ENCODE measurements around the gene FERD3L.
"Not testable (repeated sequence)": the region's sequence is repeated elsewhere in the genome, so short reads cannot be mapped to it uniquely, and the experiment has no call there.

FERD3L gene, protein sequence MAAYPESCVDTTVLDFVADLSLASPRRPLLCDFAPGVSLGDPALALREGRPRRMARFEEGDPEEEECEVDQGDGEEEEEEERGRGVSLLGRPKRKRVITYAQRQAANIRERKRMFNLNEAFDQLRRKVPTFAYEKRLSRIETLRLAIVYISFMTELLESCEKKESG

DNA sequence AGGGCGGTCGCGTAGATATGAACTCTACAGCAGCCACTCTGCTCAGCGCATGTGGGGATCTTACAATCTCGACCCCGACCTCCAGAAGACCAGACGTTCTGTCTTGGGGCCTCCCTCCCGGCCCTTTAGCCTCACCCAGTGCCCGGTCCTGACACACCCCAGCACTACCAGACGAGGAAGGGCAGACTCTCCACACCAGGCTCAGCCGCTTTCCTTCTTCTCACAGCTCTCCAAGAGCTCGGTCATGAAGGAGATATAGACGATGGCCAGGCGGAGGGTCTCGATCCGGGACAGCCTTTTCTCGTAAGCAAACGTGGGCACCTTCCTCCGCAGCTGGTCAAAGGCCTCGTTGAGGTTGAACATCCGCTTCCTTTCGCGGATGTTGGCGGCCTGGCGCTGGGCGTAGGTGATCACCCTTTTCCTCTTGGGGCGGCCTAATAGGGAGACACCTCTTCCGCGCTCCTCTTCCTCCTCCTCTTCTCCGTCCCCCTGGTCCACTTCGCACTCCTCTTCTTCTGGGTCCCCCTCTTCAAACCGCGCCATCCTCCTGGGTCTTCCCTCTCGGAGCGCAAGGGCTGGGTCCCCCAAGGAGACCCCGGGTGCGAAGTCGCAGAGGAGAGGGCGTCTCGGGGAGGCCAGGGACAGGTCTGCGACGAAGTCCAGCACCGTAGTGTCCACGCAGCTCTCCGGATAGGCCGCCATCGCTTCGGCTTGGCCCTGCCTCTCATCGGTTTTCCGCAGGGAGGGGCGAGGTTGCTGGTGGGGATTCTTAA is at the start of gene FERD3L:
TSS of gene FERD3L (minus strand) at position 761 of the 773 bp plus-strand sequence. CDS start at position 702, 59 bp downstream.
- DNase-seq (ENCODE audit: low read depth in 2 of 2), result no peak

DNA sequence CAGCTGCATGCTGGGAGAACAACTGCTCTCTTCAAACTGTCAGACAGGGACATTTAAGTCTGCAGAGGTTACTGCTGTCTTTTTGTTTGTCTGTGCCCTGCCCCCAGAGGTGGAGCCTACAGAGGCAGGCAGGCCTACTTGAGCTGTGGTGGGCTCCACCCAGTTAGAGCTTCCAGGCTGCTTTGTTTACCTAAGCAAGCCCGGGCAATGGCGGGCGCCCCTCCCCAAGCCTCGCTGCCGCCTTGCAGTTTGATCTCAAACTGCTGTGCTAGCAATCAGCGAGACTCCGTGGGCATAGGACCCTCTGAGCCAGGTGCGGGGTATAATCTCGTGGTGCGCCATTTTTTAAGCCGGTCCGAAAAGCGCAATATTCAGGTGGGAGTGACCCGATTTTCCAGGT is 49.2 kb upstream of the FERD3L start:
- not testable (repeated sequence) for DNase-seq (ENCODE audit: low read depth in 2 of 2)

DNA sequence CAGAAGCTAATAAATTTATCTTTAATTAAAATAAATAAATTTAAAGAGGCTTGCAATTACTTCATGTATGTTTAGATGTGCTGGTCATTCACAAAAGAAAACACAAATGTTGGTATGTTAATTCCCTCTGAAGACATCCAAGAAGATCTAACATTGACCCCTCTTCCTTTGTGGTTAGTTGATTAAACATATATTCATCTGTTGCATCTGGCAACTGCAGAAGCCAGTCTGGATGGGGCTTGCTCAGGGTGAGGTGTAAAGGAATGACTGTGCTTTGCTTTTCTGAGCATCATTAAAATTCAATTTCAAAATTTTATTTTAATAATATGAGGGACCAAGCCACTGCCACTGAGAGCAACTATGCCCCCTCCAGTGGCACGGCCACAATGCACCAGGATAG is 36.4 kb upstream of the FERD3L start:
- no peak for DNase-seq (ENCODE audit: low read depth in 2 of 2)

DNA sequence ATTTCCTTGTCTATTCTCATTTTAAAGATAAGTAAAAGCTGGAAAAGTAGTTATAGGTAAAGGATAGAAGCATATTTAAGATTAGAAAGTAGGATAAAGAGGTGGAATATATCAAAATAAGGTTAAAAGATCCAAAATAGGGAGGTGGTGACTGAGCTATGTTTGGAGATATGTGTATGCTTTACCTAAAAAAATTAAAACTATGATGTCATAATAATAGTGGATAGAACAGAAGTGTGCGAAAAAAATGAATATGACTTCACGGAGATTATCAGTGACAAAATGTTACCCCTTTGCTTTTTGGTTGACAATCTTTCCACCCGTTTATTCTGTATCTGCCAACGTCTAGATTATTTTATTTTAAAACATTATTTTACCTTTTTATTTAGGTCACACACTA is 33.4 kb upstream of the FERD3L start:
- DNase-seq (ENCODE audit: low read depth in 2 of 2), result no peak

DNA sequence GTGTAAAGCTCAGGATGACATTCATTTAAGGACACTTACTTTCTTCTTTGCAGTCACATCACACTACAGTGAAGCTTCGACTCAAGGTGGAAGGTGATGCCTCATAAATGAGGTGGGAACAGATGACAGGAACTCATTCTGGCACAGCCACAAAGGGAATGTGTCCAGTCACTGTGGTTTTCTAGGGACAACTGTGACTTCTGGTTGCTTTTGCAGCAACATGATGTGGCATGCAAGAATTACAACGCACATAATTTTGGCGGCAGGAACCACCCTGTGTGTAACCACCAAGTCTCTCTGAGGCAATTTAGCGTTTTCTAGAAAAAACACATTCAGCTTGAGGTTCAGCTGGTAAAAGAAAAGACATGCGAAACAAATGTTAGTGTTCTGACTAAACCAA is 32.0 kb upstream of the FERD3L start:
- no peak for DNase-seq (ENCODE audit: low read depth in 2 of 2)

DNA sequence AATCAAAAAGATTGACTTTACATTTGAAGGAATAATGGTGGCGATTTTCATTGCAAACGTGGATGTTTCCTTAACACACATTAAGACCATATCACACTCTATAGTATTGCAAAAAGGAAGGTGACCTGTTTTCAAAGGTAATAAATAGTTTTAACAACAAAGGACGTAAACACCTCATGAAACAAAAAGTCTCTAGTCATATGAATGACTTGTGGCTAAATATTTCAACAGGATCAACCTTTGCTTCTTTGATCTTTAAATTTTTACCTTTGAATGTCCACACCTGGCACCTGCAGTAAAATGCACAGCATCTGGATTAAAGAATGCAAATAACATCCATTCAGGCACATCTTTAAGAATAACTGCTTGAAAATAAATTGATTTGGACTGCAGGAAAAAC is 30.0 kb upstream of the FERD3L start:
- no peak for DNase-seq (ENCODE audit: low read depth in 2 of 2)

DNA sequence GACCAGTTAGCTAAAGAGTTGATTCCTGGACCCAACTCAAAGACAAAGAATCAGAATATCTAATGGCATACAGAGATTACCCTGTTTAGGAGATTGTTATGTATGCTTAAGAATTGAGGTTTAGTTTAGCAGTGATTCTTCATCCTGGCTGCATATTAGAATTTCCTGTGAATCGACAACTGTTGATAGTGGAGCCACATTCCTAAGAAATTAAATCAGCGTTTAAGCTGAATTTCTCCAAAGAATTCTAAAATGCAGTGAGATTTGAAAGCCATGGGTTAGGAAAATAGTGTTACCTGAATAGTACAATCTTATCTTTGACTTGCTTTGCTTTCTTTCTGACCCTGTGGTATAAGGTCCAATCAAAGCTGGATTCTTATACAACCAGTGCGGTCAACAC is 16.4 kb upstream of the FERD3L start:
- DNase-seq (ENCODE audit: low read depth in 2 of 2), result no peak

DNA sequence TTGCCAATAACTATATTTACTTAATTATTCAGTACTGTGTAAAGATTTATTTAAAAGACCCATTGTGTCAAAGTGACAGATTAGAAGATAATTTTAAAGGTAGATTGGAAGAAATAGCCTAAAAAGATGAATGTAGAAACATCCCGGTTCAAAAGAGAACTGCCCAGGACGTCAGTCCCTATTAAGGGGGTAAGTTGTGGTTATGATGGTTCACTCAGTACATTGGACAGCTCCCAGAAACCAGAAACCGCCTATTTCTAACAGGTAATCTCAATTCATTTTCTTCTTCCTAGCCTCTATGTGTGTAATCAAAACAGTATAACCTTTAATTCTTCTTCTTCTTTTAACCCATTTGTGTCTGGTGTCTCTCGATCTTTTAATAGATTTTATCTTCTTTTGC is 1.5 kb upstream of the FERD3L start:
- DNase-seq (ENCODE audit: low read depth in 2 of 2), result no peak

DNA sequence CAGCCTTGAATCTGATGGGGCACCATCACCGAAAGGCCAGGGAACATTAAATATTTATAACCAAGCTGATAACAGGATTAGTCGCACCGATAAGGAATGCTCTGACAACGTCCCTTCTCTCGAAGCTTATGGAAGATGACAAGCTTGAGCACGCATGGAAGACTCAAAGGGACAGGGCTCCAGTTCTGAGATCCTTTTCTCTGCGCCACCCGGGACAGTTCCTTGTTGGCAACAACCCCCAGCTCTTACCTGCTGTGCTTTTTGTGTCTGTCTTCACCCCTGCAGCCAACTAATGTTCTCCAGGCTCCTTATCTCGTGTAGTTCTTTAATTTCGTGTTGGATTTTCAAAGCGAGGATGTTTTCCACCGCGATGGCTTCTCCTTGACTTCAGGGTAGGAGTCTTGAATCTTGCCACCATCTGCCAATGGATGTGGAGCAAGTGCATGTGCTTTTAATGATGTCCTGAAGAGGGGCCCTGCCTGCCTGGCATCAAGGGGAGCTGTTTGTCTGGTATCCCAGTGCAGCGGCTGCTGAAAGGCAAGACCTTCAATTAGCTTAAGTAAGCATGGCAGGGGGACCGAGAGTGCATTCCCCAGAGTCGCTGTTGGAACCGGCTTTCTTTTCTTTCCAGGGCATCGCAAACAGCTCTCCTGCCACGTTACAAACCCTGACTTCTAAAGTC is 354 bp upstream of the FERD3L start:
- no peak for DNase-seq (ENCODE audit: low read depth in 2 of 2)

DNA sequence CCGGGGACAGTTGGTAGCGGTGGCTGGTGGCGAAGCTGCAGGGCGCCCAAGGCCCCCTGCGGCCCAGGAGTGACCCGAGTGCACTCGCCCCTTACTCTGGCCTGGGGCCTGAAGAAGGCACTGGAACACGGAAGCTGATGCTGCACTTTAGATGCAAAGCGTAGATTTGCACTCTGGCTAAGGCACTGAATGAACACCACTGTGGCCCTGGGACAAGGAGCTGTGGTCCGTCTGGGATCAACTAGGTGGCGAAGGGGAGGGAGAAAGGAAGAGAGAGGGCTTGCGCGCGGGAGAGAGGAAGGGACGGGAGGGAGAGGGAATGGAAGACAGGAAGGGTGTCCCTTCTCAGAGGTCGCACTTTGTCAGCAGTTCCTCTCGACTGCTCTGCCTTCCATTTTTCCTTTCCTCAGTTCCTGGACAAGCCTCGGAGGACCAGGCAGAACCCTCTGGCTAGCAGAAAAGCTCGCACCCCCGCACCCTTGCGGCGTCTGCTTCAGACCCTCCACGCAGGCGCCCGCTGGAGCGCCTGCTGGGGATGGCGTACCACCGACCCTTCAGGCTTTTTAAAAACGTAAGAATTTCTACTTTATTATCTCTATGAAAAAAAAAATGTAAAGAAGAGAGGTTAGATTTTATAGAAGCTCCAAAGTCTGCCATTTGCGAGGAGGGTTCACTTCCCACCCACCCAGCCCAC is 1.2 kb downstream of the FERD3L start:
- DNase-seq (ENCODE audit: low read depth in 2 of 2), result no peak

DNA sequence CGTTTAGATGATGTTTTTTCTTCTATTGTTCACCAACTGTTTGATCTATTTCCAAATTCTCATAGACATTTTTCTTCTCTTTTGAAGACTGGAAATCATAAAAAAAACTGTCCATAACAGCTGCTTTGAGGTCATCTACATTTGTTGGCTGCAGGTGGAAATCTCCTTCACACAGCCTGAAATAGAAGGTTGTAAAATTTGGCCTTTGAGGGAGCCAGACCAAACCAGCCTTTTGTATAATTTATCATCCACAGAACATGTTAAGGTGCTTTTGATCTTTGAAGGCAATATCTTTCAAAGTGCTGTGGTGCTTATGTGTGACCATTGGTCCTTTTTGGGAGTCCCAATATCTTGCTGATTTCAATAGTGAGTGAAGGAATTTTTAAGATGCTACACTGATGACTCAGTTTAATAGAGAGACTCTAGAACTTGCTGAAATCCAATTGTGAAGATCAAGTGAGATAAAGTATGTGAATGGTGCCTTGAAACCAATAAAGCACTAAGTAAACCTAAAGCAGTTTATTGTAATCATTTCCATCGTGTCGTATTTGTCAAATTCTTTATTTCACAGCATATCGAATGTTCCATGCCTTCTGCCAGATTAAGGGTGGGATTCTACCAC is 5.4 kb downstream of the FERD3L start:
- DNase-seq (ENCODE audit: low read depth in 2 of 2), result no peak

DNA sequence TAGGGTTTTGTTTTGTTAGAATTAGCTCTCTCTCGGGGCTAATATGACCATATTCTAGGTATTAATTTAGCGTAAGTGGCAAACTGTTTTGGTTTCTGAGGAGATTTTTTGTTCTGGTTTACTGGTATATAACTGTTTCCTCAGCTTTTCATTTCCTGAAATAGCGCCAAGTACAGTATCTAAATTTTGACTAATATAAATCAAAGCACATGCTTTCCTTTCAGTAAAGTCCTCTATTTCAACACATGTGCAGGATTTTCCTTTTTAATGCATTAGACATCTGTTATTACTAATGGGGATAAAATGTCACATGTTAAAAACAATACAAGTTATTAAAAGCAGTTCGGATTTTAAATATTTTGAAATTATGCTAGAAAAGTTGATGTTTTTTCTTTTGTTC is 11.3 kb downstream of the FERD3L start:
- DNase-seq (ENCODE audit: low read depth in 2 of 2), result no peak

DNA sequence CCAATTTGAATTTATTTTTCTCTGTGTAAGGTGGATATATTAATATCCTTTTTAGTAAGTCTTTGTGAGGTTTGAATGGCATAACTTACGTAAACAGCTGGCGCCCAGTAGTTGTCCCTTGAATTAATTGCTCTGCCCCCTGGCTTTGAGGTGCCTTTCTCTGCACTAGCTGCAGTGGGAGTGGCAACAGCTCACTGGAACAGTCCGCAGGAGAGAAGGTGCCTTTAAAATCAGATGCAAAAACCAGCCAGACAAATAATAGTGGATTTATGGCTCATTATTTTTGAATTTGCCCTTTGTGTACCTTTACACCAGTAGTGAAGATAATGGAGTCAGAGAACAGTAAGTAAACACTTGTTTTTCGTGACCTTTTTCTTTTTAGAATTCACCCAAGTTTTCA is 11.8 kb downstream of the FERD3L start:
- no peak for DNase-seq (ENCODE audit: low read depth in 2 of 2)

DNA sequence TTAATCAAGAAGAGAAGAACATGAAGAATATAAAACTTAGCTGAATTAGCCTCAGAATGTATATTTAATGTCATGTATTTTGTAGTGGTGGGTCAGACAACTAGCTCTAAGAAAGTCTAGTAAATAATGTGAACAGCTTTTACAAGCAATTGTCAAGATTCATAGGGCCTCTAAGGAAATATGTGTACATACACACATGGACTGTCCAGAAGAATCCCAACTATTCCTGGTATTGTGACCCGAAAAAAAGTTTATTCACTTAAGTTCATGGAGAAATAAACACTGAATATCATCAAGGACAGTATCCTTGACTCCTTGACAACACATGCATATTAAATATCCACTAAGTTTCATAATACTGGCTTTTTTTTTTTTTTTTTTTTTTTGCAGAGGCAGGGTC is 16.4 kb downstream of the FERD3L start:
- no peak for DNase-seq (ENCODE audit: low read depth in 2 of 2)

DNA sequence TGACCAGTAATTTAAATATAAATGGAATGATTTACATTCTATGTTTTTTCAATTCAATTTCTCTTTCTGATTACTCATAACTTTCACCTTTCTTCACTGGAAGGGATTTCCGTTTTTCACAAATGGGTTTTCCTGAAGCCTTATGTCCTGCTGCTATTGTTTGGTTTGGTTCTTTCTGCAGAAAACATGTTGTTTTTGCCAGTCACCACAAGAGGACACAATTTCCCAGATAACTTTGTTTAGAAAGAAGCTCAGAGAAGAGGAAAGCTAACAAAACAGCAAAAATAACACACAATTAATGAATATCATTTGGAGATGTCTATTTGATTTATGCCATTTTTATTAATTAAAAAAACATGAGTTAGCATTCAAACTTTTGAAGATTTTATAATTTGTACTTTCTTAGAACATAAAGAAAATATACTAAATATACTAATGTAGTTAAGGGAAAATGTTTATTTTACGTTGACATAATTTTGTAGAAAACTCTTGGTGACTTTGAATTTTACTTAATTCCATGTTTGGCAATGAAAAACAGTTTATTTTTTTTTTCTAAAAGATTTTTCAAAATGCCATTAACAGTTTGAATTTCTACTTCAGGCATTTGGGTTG is 23.1 kb downstream of the FERD3L start:
- DNase-seq (ENCODE audit: low read depth in 2 of 2), result no peak

DNA sequence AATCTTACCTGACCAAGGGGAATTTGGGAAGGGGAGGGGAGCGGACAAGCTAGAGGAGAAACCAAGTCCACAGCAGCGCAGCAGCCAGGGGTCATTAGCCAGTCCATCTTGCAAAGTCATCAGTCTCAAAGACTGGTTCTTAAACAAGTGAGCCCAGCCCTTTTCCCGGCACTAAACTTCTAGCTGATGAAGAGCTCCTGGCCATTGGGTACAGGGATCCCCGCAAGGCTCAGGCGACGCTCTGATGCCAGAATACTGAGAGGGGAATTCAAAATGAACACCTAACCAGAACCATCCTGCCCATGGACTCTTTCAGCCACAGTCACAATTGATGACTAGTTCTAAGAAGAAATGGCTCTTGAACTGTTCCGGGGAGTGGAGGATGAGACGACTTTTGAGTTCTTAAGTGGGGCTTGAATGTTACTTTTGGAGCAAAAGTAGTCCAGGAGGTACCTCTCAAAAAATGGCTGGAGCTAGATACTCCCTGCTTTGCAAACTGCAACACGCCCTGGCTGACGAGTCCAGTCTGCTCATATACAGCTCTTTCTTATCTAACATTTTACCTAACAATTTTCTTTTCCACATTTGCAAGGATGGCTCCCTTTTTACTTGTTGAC is 25.2 kb downstream of the FERD3L start:
- no peak for DNase-seq (ENCODE audit: low read depth in 2 of 2)

DNA sequence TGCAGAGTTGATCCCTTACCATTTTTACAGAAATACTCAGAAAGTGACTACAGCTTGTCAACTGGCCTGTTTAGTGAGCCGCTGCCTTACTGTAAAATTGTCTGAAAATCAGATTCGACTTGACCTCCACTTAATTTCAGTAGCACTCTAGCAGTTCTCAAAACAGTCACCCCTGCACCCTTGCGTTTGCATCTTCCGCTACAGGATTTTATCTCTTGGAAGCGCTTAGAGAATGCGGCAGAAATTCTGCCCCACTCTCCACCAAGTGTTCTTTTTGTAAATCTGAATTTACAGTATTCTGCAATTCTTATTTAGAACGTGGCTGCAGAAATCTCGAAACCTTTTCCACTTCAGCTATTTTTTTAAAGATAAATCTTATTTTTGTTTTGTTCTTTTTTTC is 25.8 kb downstream of the FERD3L start:
- no peak for DNase-seq (ENCODE audit: low read depth in 2 of 2)

DNA sequence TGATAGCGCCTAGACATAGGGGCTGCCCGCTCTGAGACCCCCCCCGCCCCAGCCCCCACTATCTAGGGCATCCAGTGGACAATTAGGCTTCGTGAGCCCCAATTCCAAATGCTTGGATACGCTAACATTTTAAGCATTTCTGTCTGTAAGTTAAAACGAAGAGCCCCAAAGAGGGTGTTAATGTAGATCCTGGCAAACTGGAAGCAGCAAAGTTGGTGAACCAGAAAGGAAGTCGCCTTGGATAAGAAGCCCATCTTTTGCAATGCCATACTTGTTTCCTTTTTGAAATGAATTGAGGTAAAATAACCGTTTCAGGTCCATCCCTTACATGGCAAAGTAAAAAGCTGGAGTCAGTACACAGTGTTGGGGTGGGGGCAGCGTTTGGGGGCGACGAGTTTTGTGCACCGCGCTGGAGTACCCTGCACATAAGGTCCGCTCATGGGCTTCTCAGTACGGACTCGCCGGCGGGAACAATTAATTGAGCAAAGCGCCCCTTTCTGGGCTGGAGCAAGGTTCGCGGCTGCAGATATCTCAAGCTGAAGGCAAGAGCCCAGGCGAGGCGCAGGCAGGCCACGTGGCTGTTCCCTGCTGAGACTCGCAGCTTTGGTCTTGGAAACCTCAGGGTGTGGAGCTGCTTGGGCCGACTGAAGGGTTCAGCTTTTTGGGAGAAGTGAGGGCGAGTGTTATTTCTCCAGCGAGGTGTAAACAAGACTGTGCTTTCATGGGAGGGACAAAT is 26.4 kb downstream of the FERD3L start:
- no peak for DNase-seq (ENCODE audit: low read depth in 2 of 2)

DNA sequence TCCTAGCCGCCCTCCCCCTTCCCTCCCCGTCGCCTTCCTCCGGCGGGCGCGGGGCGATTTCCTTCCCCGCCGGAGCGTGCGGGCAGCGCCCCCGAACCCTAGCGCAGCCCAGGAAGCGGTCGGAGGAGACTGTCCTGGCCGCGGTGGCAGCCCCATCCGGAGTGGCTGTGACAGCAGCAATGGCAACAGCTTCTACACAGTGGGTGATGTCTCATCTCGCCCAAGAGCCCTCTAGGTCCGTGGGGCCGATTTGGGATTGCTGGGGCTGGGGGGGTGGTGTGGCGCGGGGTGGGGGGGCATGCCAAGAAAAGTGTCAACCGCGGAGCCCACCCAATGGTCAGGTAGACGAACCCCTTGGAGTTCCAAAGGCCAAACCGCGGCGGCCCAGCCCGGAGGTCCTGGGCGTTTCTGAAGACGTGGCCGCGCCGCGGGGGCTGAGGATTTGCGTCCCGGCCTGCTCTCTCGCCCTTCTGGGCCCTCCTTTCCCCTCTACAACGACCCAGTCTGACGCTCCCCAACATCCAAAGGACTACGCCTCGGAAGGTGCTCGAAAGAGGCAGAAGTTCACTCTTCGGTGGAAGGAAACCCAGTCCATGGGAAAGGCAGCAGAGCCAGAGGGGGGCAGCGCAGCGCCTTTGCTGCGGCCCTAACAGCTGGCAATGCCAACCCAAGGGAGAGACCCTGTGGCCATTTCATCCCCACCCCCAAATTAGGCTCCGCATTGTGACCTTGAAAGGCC is 27.2 kb downstream of the FERD3L start:
- DNase-seq (ENCODE audit: low read depth in 2 of 2), result no peak

Data from stimulated activated CD8-positive, alpha-beta memory T cell treated with anti-CD3 and anti-CD28 coated beads, Interleukin-2, amount 100 ng/mL, for 48 hours (primary cell).